Measurements from ENCODE around the gene ZNF335.

ZNF335 gene

DNA sequence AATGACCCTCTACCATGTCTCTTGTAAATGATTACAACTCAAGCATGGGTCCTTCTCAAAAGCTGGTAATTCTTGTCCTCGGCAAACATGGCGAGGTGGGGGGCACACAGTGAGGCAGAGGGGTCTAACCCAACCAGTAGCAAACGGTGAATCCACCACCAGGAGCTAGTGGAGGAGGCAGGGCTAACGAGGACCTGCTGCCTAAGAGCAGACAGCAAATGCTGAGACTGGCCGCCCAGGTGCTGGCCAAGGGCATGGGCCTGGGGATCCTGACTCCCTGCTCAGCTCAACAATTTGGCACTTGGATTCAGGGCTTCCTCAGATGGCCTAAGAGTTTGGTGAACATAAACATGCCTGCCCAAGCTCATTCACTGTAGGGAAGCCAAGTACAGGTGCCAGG is 19.1 kb downstream of the ZNF335 start:
- no peaks in the 10 kb centered on the region for H3K9me3 ChIP-seq (ENCODE audit: control insufficient read depth in 1 of 2, low read length in 2 of 2)
- no peak overlapping the region for H3K4me3 ChIP-seq (ENCODE audit: low read depth in 1 of 2, low read length in 2 of 2)
- no peaks in the 10 kb centered on the region for H3K27me3 ChIP-seq (ENCODE audit: control insufficient read depth in 1 of 2, insufficient read depth in 2 of 2, low read length in 2 of 2)
- H3K9ac ChIP-seq (ENCODE audit: low read depth in 1 of 2, low read length in 2 of 2), result no peak overlapping the region
- no peak overlapping the region for H3K27ac ChIP-seq (ENCODE audit: low read depth, low read length)
- no peaks in the 10 kb centered on the region for H3K4me1 ChIP-seq (ENCODE audit: control insufficient read depth in 1 of 2, insufficient read depth in 2 of 2, low read length in 2 of 2)
- peaks cover 58 to 70% of the 10 kb centered on the region in 2 donors for H3K36me3 ChIP-seq (ENCODE audit: control insufficient read depth in 1 of 2, insufficient read depth in 2 of 2, low read length in 2 of 2)

DNA sequence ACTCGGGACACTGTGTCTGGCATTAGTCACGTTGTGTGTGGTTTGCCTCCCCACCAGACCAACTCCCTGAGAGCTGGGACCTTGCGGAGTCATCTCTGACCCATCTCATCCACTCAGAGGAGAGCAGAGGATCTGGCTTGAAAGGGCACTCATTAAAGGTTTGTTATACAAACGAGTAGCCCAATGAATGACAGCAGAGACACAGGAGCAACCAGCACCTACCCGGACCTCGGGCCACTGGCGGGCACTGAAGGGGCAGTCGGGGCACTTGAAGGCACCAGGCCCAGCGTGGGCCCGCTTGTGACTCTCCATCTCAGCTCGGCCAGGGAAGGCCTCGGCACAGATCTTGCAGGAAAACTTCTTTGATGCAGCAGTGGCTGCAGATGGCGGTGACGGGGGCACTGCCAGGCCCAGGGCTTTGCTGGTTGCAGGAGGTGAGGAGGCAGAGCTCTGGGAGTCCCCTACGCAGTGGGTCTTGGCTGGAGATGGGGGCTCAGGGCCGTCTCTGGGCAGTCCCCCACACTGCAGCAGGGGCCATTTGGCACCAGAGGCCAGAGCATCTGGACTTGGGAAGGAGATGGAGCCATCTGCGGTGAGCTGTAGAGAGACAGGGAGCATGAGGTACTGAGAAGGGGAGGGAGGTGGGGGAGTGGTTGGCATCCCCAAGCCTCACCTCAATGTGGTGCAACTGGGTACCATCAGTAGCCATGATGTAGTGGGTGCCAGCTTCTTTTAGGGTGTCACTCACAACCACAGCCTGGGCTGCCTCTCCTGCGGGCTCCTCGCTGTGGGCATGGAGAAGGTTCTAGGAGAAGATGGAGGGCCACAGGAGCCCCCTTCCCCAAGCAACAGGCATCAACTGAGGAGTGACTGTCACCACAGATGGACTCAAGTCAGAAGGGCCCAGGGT is 19.8 kb downstream of the ZNF335 start:
- H3K27me3 ChIP-seq (ENCODE audit: control insufficient read depth in 1 of 2, insufficient read depth in 2 of 2, low read length in 2 of 2), result no peaks in the 10 kb centered on the region
- H3K9me3 ChIP-seq (ENCODE audit: control insufficient read depth in 1 of 2, low read length in 2 of 2), result no peaks in the 10 kb centered on the region
- peaks cover 54 to 70% of the 10 kb centered on the region in 2 donors for H3K36me3 ChIP-seq (ENCODE audit: control insufficient read depth in 1 of 2, insufficient read depth in 2 of 2, low read length in 2 of 2)

DNA sequence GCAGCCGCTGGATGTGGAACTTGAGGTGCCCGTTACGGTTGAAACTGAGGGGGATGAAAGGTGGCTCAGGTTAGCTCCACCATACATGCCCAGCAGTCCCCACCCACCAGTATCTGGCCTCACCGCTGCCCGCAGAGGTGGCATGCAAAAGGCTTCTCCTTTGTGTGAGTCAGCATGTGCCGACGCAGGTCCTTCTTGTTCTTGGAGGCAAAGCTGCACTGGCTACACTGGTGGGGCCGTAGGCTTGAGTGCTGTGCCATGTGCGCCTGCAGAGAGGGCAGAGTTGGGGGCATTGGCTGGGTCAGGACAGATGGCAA is 21.7 kb downstream of the ZNF335 start:
- peaks cover 61 to 84% of the 10 kb centered on the region in 2 donors for H3K36me3 ChIP-seq (ENCODE audit: control insufficient read depth in 1 of 2, insufficient read depth in 2 of 2, low read length in 2 of 2)
- H3K4me3 ChIP-seq (ENCODE audit: low read depth in 1 of 2, low read length in 2 of 2), result no peak overlapping the region
- no peaks in the 10 kb centered on the region for H3K9me3 ChIP-seq (ENCODE audit: control insufficient read depth in 1 of 2, low read length in 2 of 2)
- no peaks in the 10 kb centered on the region for H3K27me3 ChIP-seq (ENCODE audit: control insufficient read depth in 1 of 2, insufficient read depth in 2 of 2, low read length in 2 of 2)
- no peak overlapping the region for H3K9ac ChIP-seq (ENCODE audit: low read depth in 1 of 2, low read length in 2 of 2)
- H3K27ac ChIP-seq (ENCODE audit: low read depth, low read length), result no peak overlapping the region
- peaks cover 6 to 12% of the 10 kb centered on the region in 2 donors for H3K4me1 ChIP-seq (ENCODE audit: control insufficient read depth in 1 of 2, insufficient read depth in 2 of 2, low read length in 2 of 2)

More for the DNA sequence above, 19.8 kb downstream of the ZNF335 start:
- no peak overlapping the region for H3K9ac ChIP-seq (ENCODE audit: low read depth in 1 of 2, low read length in 2 of 2)
- no peaks in the 10 kb centered on the region for H3K4me1 ChIP-seq (ENCODE audit: control insufficient read depth in 1 of 2, insufficient read depth in 2 of 2, low read length in 2 of 2)
- no peak overlapping the region for H3K27ac ChIP-seq (ENCODE audit: low read depth, low read length)
- no peak overlapping the region for H3K4me3 ChIP-seq (ENCODE audit: low read depth in 1 of 2, low read length in 2 of 2)

DNA sequence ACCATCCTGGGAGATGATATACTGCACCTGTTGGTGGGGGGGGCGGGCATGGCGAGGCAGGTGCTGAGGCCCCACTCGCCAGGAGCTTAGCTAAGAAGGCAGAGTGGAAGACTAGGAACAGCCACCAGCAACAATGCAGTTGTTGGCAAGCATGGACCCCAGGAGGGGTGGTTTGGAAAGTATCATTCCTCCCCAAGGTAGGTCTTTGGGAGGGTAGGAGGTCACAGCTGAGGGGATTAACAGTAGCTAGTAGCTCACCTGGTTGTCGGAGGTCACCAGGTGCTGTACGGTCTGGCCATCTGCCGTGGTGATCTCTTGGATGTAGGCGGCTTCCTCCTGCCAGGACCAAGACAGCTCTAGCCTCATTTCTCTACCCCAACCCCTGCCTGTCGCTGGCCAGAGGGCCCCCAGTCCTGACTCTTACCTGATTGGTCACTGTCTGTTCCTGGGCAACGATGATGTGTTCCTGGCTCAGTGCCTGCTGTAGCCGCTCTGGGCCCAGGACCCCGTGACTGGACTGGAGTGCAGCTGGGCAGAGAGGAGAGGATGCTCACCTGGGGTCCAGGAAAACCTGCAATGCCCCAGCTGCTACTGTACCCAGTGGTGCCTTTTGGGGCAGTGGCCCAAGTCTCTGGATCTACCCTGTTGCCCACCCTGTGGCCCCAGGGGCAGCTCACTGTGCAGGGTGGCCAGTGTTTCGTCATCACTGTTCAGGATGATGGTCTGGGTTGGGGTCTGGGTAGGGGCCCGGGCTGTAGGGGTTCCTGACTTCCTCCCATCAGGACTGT is 22.3 kb downstream of the ZNF335 start:
- Histone ChIP-seq H3K27ac (ENCODE audit: low read depth, low read length) (no peak overlapping the region), H3K36me3 (ENCODE audit: control insufficient read depth in 1 of 2, insufficient read depth in 2 of 2, low read length in 2 of 2) (peaks cover 66 to 90% of the 10 kb centered on the region in 2 donors), H3K9ac (ENCODE audit: low read depth in 1 of 2, low read length in 2 of 2) (no peak overlapping the region), H3K4me3 (ENCODE audit: low read depth in 1 of 2, low read length in 2 of 2) (no peak overlapping the region), H3K27me3 (ENCODE audit: control insufficient read depth in 1 of 2, insufficient read depth in 2 of 2, low read length in 2 of 2) (no peaks in the 10 kb centered on the region), H3K9me3 (ENCODE audit: control insufficient read depth in 1 of 2, low read length in 2 of 2) (no peaks in the 10 kb centered on the region), H3K4me1 (ENCODE audit: control insufficient read depth in 1 of 2, insufficient read depth in 2 of 2, low read length in 2 of 2) (peaks cover 6 to 12% of the 10 kb centered on the region in 2 donors)

DNA sequence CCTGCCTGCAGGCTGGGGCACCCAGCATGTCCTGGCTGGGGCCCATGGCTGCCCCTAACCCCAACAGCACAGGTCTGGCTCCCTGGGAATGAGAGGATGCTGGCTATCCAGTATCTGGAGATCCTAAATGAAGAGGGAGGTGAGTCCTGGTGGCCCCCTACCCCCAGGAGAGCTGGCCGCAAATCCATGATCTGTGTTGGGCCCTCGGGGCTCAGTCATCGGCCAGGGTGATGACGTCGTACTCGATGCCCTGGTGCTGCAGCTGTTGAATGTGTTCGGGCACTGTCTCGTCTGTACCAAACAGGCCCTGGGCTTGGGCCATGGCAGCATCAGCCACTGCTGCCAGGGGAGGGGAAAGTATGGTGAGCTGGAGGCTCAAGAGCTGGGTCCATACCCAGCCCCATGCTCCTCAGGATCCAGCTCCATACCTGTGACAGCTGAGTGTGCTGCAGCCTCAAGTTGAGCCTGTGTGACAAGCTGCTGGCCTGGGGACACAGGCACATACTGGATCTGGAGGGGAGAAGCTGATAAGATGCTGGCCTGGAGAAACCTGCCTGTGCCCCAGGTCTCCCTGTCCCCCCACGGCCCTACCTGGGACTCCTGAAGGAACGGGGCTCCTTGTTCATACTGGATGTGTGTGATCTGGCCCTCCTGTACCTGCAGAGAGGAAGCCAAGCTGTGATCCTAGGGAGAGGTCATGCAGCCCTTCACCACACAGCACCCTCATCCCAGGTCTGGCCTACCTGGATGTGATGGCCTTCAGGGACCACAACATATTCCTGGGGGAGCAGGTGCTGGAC is 23.1 kb downstream of the ZNF335 start:
- Histone ChIP-seq H3K4me3 (ENCODE audit: low read depth in 1 of 2, low read length in 2 of 2) (no peak overlapping the region), H3K27me3 (ENCODE audit: control insufficient read depth in 1 of 2, insufficient read depth in 2 of 2, low read length in 2 of 2) (no peaks in the 10 kb centered on the region), H3K27ac (ENCODE audit: low read depth, low read length) (no peak overlapping the region), H3K36me3 (ENCODE audit: control insufficient read depth in 1 of 2, insufficient read depth in 2 of 2, low read length in 2 of 2) (peaks cover 73 to 98% of the 10 kb centered on the region in 2 donors), H3K9me3 (ENCODE audit: control insufficient read depth in 1 of 2, low read length in 2 of 2) (no peaks in the 10 kb centered on the region), H3K4me1 (ENCODE audit: control insufficient read depth in 1 of 2, insufficient read depth in 2 of 2, low read length in 2 of 2) (peaks cover 6 to 12% of the 10 kb centered on the region in 2 donors), H3K9ac (ENCODE audit: low read depth in 1 of 2, low read length in 2 of 2) (no peak overlapping the region)

DNA sequence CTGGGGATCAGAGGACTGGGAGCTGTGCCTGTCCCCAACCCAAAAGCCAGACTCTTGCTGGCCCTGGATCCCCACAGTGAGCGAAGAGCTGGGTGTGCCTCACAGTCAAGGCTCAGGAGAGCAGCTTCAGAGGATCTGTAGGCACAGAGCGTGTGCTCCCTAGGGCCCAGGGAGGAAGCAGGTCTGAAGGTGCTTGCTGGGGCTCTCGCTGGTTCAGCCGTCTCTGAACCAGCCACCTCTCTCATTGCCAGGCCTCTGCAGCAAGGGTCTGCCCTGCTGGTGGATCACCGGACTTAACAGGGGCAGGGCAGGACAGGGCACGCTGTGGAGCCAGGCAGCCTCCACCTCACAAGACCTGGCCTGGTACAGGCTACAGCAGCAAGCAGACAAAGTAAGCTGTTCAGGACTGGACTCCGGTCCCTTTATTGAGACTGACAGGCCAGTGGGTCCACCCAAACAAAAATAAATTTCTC is 23.7 kb downstream of the ZNF335 start:
- H3K36me3 ChIP-seq (ENCODE audit: control insufficient read depth in 1 of 2, insufficient read depth in 2 of 2, low read length in 2 of 2), result peaks cover 73 to 98% of the 10 kb centered on the region in 2 donors
- no peak overlapping the region for H3K9ac ChIP-seq (ENCODE audit: low read depth in 1 of 2, low read length in 2 of 2)
- H3K9me3 ChIP-seq (ENCODE audit: control insufficient read depth in 1 of 2, low read length in 2 of 2), result no peaks in the 10 kb centered on the region
- H3K4me1 ChIP-seq (ENCODE audit: control insufficient read depth in 1 of 2, insufficient read depth in 2 of 2, low read length in 2 of 2), result peaks cover 6 to 12% of the 10 kb centered on the region in 2 donors
- no peaks in the 10 kb centered on the region for H3K27me3 ChIP-seq (ENCODE audit: control insufficient read depth in 1 of 2, insufficient read depth in 2 of 2, low read length in 2 of 2)
- no peak overlapping the region for H3K27ac ChIP-seq (ENCODE audit: low read depth, low read length)
- no peak overlapping the region for H3K4me3 ChIP-seq (ENCODE audit: low read depth in 1 of 2, low read length in 2 of 2)

DNA sequence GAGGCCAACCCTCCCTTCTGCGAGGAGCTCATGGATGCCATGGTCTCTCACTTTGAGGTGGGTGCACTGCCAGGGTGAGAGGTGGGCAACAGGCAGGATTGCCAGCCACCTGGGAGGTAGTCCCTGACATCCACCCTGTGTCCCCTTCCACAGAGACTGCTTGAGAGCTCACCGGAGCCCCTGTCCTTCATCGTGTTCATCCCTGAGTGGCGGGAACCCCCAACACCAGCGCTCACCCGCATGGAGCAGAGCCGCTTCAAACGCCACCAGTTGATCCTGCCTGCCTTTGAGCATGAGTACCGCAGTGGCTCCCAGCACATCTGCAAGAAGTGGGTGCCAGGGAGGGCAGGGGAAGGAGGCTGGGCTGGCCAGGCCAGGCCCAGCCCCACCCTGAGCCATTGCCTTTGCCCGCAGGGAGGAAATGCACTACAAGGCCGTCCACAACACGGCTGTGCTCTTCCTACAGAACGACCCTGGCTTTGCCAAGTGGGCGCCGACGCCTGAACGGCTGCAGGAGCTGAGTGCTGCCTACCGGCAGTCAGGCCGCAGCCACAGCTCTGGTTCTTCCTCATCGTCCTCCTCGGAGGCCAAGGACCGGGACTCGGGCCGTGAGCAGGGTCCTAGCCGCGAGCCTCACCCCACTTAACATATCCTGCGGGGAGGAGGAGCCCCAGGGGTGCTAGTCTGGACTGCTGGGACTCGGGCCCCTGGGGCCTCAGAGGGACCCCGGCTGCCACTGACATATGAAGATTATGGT is 24.7 kb downstream of the ZNF335 start:
- H3K27ac ChIP-seq (ENCODE audit: low read depth, low read length), result no peak overlapping the region
- H3K36me3 ChIP-seq (ENCODE audit: control insufficient read depth in 1 of 2, insufficient read depth in 2 of 2, low read length in 2 of 2), result peaks cover 68 to 98% of the 10 kb centered on the region in 2 donors
- H3K27me3 ChIP-seq (ENCODE audit: control insufficient read depth in 1 of 2, insufficient read depth in 2 of 2, low read length in 2 of 2), result no peaks in the 10 kb centered on the region
- H3K9me3 ChIP-seq (ENCODE audit: control insufficient read depth in 1 of 2, low read length in 2 of 2), result no peaks in the 10 kb centered on the region
- H3K9ac ChIP-seq (ENCODE audit: low read depth in 1 of 2, low read length in 2 of 2), result no peak overlapping the region
- no peak overlapping the region for H3K4me3 ChIP-seq (ENCODE audit: low read depth in 1 of 2, low read length in 2 of 2)
- peaks cover 6 to 12% of the 10 kb centered on the region in 2 donors for H3K4me1 ChIP-seq (ENCODE audit: control insufficient read depth in 1 of 2, insufficient read depth in 2 of 2, low read length in 2 of 2)

DNA sequence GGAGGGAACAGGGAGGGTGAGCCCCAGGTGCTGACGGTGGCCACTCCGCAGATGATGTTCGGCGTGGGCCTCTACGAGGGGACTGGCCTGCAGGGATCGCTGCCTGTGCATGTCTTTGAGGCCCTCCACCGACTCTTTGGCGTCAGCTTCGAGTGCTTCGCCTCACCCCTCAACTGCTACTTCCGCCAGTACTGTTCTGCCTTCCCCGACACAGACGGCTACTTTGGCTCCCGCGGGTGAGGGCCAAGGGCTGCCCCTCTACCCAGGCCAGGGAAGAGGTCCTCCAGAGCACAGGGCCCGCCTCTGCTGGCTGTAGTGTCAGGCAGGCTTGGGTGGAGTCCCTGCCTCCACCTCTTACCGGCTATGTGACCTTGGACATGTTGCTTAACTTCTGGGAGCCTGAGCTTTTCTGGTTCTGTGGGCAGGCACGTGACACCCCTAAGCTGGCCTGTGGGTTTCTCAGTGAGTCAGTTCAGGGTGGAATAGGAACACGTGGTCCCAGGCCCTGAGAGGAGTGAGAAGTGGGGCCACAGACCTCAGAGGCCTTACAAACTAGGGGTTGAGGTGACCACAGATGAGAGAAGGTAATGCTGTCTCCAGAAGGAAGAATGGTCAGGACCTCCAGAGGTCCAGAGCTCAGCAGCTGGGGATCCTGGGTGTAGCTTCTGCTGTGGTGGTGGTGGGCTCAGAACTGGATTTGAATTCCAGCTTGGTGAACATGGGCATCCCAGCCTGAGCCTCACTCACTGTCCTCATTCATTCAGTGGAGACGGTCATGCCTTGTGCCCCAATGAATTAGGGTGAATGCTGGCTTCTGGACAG is 25.6 kb downstream of the ZNF335 start:
- H3K4me1 ChIP-seq (ENCODE audit: control insufficient read depth in 1 of 2, insufficient read depth in 2 of 2, low read length in 2 of 2), result peaks cover 6 to 12% of the 10 kb centered on the region in 2 donors
- no peaks in the 10 kb centered on the region for H3K9me3 ChIP-seq (ENCODE audit: control insufficient read depth in 1 of 2, low read length in 2 of 2)
- no peak overlapping the region for H3K4me3 ChIP-seq (ENCODE audit: low read depth in 1 of 2, low read length in 2 of 2)
- no peaks in the 10 kb centered on the region for H3K27me3 ChIP-seq (ENCODE audit: control insufficient read depth in 1 of 2, insufficient read depth in 2 of 2, low read length in 2 of 2)
- no peak overlapping the region for H3K27ac ChIP-seq (ENCODE audit: low read depth, low read length)
- no peak overlapping the region for H3K9ac ChIP-seq (ENCODE audit: low read depth in 1 of 2, low read length in 2 of 2)
- H3K36me3 ChIP-seq (ENCODE audit: control insufficient read depth in 1 of 2, insufficient read depth in 2 of 2, low read length in 2 of 2), result peaks cover 59 to 94% of the 10 kb centered on the region in 2 donors

DNA sequence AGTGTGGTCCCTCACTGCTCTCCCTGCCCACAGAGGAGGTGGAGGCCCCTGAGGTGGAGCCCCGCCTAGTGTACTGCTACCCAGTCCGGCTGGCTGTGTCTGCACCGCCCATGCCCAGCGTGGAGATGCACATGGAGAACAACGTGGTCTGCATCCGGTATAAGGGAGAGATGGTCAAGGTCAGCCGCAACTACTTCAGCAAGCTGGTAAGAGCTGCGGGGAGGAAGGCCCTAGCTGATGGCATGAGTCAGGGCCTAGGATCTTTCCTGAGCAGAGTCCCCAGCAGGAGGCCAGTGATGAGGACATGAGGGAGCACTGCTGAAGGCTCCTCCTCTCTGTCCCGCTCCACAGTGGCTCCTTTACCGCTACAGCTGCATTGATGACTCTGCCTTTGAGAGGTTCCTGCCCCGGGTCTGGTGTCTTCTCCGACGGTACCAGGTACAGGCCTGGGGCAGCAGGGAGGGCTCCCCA is 26.3 kb downstream of the ZNF335 start:
- H3K27me3 ChIP-seq (ENCODE audit: control insufficient read depth in 1 of 2, insufficient read depth in 2 of 2, low read length in 2 of 2), result no peaks in the 10 kb centered on the region
- no peak overlapping the region for H3K4me3 ChIP-seq (ENCODE audit: low read depth in 1 of 2, low read length in 2 of 2)
- peaks cover 60 to 95% of the 10 kb centered on the region in 2 donors for H3K36me3 ChIP-seq (ENCODE audit: control insufficient read depth in 1 of 2, insufficient read depth in 2 of 2, low read length in 2 of 2)
- no peak overlapping the region for H3K27ac ChIP-seq (ENCODE audit: low read depth, low read length)
- peaks cover 6 to 12% of the 10 kb centered on the region in 2 donors for H3K4me1 ChIP-seq (ENCODE audit: control insufficient read depth in 1 of 2, insufficient read depth in 2 of 2, low read length in 2 of 2)
- H3K9ac ChIP-seq (ENCODE audit: low read depth in 1 of 2, low read length in 2 of 2), result no peak overlapping the region
- no peaks in the 10 kb centered on the region for H3K9me3 ChIP-seq (ENCODE audit: control insufficient read depth in 1 of 2, low read length in 2 of 2)

Measured in duodenal mucosa (tissue), 2 donors.